NT2/D1 (cell line): ENCODE measurements around the gene TRIM71.

ENCODE experiments used
- YY1 ChIP-seq: IDR thresholded peaks from 2 replicates; pipeline ENCODE4 v1.6.1; 2011; ENCODE audit not compliant: insufficient read length, insufficient read depth
- ZNF274 ChIP-seq: IDR thresholded peaks from 2 replicates; pipeline ENCODE4 v1.6.1; 2011; ENCODE audit warnings: mild to moderate bottlenecking, low read depth, low read length

DNA sequence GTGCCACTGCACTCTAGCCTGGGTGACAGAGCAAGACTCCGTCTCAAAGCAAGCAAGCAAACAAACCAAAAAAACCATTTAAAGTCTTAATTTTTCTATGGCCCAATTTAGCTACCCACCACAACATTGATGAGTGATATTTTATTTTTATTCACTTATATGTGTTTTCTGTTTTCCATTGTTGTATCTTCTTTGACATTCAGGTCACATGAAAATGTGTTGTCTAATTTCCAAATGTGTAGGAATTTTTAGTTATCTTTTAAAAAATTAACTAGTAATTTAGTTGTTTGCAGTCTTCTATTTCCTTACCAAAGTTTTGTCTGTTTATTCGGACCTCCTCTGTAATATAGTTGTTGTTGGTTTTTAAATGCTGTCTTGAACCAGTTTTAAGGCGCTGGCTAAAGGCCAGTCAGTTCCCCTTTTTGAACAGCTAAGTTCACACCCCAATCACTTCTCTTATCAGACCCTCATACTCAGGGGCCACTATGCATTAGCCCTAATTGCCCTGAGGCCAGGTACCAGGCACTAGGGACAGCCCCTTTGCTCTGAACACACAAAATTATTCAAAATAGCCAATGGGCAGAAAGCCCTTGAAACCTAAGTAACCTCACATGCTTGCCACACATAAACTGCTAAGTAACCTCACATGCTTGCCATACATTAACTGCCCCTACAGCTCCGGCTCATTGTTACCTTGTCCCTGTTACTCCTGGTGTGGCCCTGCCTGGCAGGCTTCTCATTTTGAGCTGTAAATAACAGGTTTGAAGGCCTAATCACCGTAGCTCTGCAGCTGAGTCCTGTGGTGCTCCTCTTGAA is 129.4 kb downstream of the TRIM71 start:
- TF ChIP-seq ZNF274 (no peak), YY1 (no peak)
